Transverse colon (tissue), 4 donors: ENCODE data around the gene RLN3. TPM values are rescaled to one million over a fixed set of nuclear protein-coding genes. Genes with fewer than 3 reads are reported as not detected.

Source experiments
- DNase-seq: peaks from one replicate; pipeline ENCODE4 v3.0.0-alpha.2; 2019
- H3K27ac ChIP-seq, 4 donors: fragments of 200-600 bp; sonication (generic); 2 replicates each; pipeline ENCODE4 v1.5.1; 2016 to 2018; ENCODE audit warnings: inconsistent platforms in 4 of 4
- H3K27me3 ChIP-seq: fragments of 200-600 bp; sonication (generic); 2 replicates; pipeline ENCODE4 v1.5.1; 2017; ENCODE audit warnings: inconsistent platforms
- H3K36me3 ChIP-seq, 4 donors: fragments of 200-600 bp; sonication (generic); 2 replicates each; pipeline ENCODE4 v1.5.1; 2017 to 2019; ENCODE audit warnings: inconsistent platforms in 4 of 4
- H3K4me1 ChIP-seq, 4 donors: fragments of 200-600 bp; sonication (generic); 2 replicates each; pipeline ENCODE4 v1.5.1; 2017 to 2020; ENCODE audit warnings: inconsistent platforms in 4 of 4
- H3K4me3 ChIP-seq, 4 donors: fragments of 200-600 bp; sonication (generic); 1 replicate in 1 of 4; 2 replicates in 3 of 4; pipeline versions ENCODE4 v1.5.1 to v1.6.1; 2017 to 2019; ENCODE audit warnings: inconsistent platforms in 4 of 4
- H3K9me3 ChIP-seq, 2 donors: fragments of 200-600 bp; sonication (generic); 2 replicates each; pipeline ENCODE4 v1.5.1; 2017 to 2019; ENCODE audit warnings: inconsistent platforms in 2 of 2
- CTCF ChIP-seq, 5 experiments: fragments of 200-600 bp in 3 of 5; fragments of 450-650 bp in 2 of 5; sonication (generic) in 3 of 5; IDR thresholded peaks; 1 replicate in 2 of 5; 2 replicates in 3 of 5; pipeline ENCODE4 v1.5.1; 2016 to 2017; ENCODE audit warnings: antibody characterized with exemption in 5 of 5, inconsistent platforms in 3 of 5, mild to moderate bottlenecking in 2 of 5, moderate library complexity in 1 of 5
- EP300 ChIP-seq: sonication (generic); formaldehyde crosslinking; IDR thresholded peaks from one replicate; pipeline ENCODE4 v1.6.1; 2017; ENCODE audit warnings: antibody characterized with exemption, low read depth
- POLR2A ChIP-seq: fragments of 450-650 bp; IDR thresholded peaks from one replicate; pipeline ENCODE4 v1.6.1; 2016; ENCODE audit warnings: antibody characterized with exemption, mild to moderate bottlenecking, moderate library complexity
- POLR2AphosphoS5 ChIP-seq, 3 donors: sonication (generic); formaldehyde crosslinking; IDR thresholded peaks; one replicate each; pipeline ENCODE4 v1.6.1; 2016; ENCODE audit warnings: antibody characterized with exemption in 3 of 3
- WGBS, 2 donors: methylation state at CpG; one replicate each; pipeline ENCODE4 v1.1.5; 2018; ENCODE audit warnings: low coverage in 1 of 2; 5-methylcytosine and 5-hydroxymethylcytosine counted together
- in situ Hi-C, 4 donors: fragments of 200-750 bp; cut with MboI; loops; one replicate each; pipeline versions ENCODE4 v1.15.0 to v1.15.1; 2017; ENCODE audit warnings: low sequenced_read_pairs in 3 of 4, low pct_ligation_motif_present in 1 of 4, low pct_unique_long_range_greater_than_20kb in 1 of 4
- intact Hi-C: fragments of 100-400 bp; cut with DNase I; formaldehyde crosslinking; loops from one replicate; pipeline ENCODE4 v1.15.1; 2023; ENCODE audit warnings: low total_unique reads
- total RNA-seq, 4 donors: library from RNA; depleted of rRNA; stranded (reverse); fragments of >200 nt; gene quantifications; one replicate each; pipeline ENCODE4 v1.1.0, GENCODE V29; 2016

RLN3 gene
- total RNA-seq, 4 donors from 2014 or later = not detected

DNA sequence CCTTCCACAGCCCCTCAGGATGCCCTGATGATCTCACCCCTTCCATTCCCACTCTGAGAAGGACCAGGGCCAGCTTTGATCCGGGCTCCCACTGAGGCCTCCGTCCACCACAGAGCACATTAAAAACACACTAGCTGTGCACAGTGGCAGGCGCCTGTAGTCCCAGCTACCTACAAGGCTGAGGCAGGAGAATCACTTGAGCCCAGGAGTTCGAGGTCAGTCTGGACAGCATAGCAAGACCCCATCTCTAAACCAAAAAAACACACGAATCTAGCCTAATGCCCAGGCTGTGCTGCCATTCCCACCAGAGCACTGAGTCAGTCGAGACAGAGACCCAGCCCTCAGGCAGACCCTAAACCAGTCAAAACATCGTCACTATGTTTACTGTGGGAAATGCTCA lies 35.9 kb upstream of the RLN3 start:
- no peaks in the 10 kb centered on the region for H3K27me3 ChIP-seq
- H3K27ac ChIP-seq = no peak overlapping the region
- H3K4me3 ChIP-seq = no peak overlapping the region
- H3K36me3 ChIP-seq = peaks cover 0 to 9% (median 2%) of the 10 kb centered on the region in 4 donors
- no peaks in the 10 kb centered on the region for H3K9me3 ChIP-seq
- peaks cover 6 to 17% (median 9%) of the 10 kb centered on the region in 4 donors for H3K4me1 ChIP-seq
- DNase-seq = no peak
- WGBS, 2 donors = 82 to 90% methylated on average over 2 to 7 of the region's 7 CpGs
- in situ Hi-C loops = no loop called here
- TF ChIP-seq POLR2A (no peak), POLR2AphosphoS5 (IDR thresholded peaks at IDR 0.05) (no peak), EP300 (no peak), CTCF (IDR thresholded peaks at IDR 0.05) (no peak)
- intact Hi-C loops = no loop called here

DNA sequence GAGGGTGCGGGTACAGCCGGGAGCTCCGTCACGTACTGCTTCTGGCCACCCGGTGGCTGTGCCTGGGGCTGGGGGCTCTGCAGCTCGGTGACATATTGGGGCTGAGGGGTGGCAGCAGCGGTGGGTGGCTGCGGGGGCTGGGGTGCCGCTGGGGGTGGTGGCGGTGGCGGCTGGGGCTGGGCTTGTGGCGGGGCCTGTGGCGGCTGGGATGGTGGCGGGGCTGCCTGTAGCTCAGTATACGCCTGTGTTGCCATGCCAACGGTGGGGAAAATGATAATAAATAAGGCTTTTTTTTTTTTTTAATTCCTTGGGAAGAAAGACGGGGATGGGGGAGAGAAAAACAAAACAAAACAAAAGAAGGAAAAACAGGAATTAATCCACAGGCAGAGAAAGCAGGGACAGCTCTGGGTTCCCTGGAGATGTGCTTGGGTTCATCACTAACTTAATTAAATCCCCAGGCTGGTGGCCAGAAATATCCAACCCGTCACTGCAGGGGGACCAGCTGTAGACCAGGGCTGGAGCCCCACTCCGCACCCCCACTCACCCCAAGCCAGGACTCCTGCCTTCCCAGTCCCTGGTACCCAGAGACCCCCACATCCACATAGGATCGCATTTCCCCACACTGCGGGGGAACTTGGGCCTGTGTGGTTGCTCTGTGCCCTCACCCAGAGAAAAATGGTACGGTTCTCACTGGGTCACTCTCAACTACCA lies 34.2 kb upstream of the RLN3 start:
- in situ Hi-C loops = no loop called here
- 78 to 79% methylated on average over 7 to 21 of the region's 22 CpGs for WGBS, 2 donors
- no peak for DNase-seq
- Histone ChIP-seq H3K4me1 (peaks cover 3 to 13% (median 5%) of the 10 kb centered on the region in 4 donors), H3K27ac (no peak overlapping the region), H3K9me3 (no peaks in the 10 kb centered on the region), H3K27me3 (no peaks in the 10 kb centered on the region), H3K4me3 (no peak overlapping the region), H3K36me3 (peaks cover 0 to 9% (median 2%) of the 10 kb centered on the region in 4 donors)
- TF ChIP-seq POLR2A = no peak
- TF ChIP-seq EP300 = no peak
- no peak for TF ChIP-seq CTCF (IDR thresholded peaks at IDR 0.05)
- no peak for TF ChIP-seq POLR2AphosphoS5 (IDR thresholded peaks at IDR 0.05)
- intact Hi-C loops = no loop called here

DNA sequence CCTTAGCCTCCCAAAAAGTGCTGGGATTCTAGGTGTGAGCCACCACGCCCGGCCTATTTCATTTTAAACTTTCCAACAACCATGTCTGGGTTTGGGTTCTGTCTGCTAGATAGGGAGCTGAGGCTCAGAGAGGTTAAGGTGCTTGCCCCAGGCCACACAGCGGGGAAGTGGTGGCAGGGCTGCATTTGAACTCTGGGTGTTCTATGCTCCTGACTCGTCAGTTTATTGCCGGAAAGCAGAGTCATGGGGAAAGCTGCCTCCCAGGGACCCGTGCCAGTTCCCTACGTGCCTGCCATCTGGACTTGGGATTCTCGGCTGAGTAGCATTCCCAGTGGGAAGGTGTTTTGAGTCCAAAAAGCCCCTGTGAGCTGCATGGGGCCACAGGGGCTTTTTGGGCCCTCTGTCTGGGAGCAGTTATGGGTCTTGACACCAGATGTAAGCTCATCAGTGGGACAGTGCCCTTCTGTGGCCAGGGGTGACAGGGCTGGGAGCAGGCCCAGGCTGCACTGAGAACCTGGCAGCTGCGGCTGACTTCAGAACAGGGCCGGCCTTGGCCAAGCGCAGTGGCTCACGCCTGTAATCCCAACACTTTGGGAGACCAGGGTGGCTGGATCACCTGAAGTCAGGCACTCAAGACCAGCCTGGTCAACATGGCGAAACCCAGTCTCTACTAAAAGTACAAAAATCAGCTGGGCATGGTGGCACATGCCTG lies 32.8 kb upstream of the RLN3 start:
- Histone ChIP-seq H3K4me3 (no peak overlapping the region), H3K27me3 (no peaks in the 10 kb centered on the region), H3K9me3 (peaks cover 0 to 4% of the 10 kb centered on the region in 2 donors), H3K27ac (peak overlapping the region in 3 of 4 donors; percentile 46 to 58 (median 49)), H3K36me3 (peaks cover 0 to 9% (median 2%) of the 10 kb centered on the region in 4 donors), H3K4me1 (peaks cover 3 to 13% (median 5%) of the 10 kb centered on the region in 4 donors)
- TF ChIP-seq EP300 (no peak), CTCF (IDR thresholded peaks at IDR 0.05) (no peak), POLR2A (no peak), POLR2AphosphoS5 (IDR thresholded peaks at IDR 0.05) (no peak)
- WGBS, 2 donors = 78% methylated on average over 13 of the region's 13 CpGs; no CpG with 5 or more reads in 1 of the 2 donors
- no peak for DNase-seq
- in situ Hi-C loops = no loop called here
- intact Hi-C loops = no loop called here
